Stimulated activated naive CD8-positive, alpha-beta T cell treated with anti-CD3 and anti-CD28 coated beads, Interleukin-15, amount 100 ng/mL, for 72 hours (primary cell): ENCODE results near the gene GTPBP4.

ENCODE experiments used
- ATAC-seq: fragments of 150-1000 bp; cut with Tn5 transposase; 2 replicates; pipeline ENCODE4 v1.10.0; 2021; ENCODE audit warnings: mild to moderate bottlenecking, moderate library complexity
- DNase-seq, 2 donors: peaks; one replicate each; pipeline ENCODE4 v3.0.0; 2021 to 2022
- H3K27ac Mint-ChIP-seq, 2 donors: one replicate each; pipeline ENCODE4 v1.8.0; 2022; ENCODE audit warnings: mild to moderate bottlenecking in 2 of 2, mixed read lengths in 2 of 2, moderate library complexity in 2 of 2
- H3K27me3 Mint-ChIP-seq: one replicate; pipeline ENCODE4 v1.8.0; 2022; ENCODE audit warnings: mixed read lengths
- H3K4me1 Mint-ChIP-seq: one replicate; pipeline ENCODE4 v1.8.0; 2022; ENCODE audit warnings: mild to moderate bottlenecking, mixed read lengths
- H3K4me3 Mint-ChIP-seq, 2 donors: one replicate each; pipeline ENCODE4 v1.8.0; 2022; ENCODE audit warnings: mild to moderate bottlenecking in 2 of 2, mixed read lengths in 2 of 2, moderate library complexity in 1 of 2
- H3K9me3 Mint-ChIP-seq, 2 donors: one replicate each; pipeline ENCODE4 v1.8.0; 2022; ENCODE audit warnings: mixed read lengths in 2 of 2

GTPBP4 gene

DNA sequence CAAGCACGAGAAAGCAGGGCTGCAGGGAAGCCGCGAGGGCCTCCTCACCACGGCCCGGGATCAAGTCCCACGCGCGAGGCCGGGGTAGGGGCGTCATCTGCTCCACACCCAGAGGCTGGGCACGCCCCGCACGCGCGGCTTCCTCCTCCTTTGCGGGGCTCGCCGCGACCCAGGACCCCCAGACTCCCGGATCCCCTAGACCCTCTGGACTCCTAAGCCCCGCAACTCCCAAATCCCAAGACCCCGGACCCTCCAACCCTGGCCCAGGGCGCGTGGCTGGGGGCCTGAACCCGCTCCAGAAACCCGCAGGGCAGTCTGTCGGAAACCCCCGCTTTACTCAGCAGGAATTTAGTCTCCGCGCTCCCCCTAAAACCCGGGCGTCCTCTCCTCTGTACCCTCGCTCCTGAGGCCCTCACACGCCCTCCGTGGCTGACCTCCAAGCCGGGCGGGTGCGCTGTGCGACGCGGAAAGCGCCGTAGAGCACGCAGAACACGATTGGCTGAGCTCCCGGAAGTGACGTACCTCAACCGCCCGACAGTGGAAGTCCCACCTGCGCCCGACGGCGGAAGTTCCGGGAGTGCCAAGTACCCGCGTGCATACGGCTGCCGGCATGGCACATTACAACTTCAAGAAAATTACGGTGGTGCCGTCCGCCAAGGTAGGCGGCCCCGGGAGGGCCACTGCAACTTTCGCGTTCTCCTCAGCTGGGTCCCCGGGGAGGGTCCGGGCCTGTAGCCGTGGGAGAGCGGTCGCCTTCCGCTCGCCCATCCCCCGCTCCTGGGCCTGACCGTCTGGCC lies at the start of gene GTPBP4:
TSS of gene GTPBP4 (plus strand) at position 565 of the 797 bp plus-strand sequence. CDS start at position 611, 46 bp downstream.
- Mint-ChIP-seq H3K4me1 (peaks cover 36% of the 10 kb centered on the region), H3K4me3 (peak within 1 kb of the TSS; percentile 93 to 97), H3K9me3 (no peaks in the 10 kb centered on the region), H3K27ac (peak within 1 kb of the TSS; percentile 98 to 99), H3K27me3 (no peaks in the 10 kb centered on the region)
- DNase-seq (peak; percentile 92 to 97), ATAC-seq (peak; percentile 100)

DNA sequence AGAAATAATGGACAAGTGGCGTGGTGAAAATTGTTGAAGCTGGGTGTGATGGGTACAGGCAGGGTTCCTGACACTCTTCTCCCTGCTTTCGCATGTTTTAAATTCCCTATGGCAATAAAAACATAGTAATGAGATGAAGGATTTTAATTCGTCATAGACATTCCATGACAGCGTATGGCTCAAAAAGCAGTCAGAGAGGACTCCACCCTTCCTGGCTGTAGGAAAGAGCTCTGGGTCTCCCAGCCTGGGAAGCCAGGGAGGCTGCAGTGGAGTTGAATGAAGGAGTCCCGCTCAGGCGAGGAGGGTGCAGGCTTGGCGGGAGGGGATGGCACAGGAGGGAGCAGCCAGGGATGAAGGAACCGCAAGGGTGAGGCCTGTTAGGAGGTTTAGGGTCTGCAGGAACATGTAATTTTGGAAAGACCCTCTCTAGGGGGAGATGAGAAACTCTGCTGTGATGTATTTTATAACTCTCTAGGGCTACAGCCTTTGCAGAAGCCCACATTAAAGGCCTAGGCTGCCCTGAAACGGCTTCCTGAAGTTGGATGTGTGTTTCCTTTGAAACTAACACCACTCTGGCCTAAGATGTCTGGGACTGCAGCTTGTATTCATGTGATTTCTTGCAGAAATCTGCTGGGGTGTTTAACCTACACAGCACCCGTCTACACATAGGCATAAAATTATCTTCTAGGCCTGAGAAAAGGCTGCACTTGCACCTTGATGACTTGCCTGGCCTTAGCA lies 49.1 kb upstream of the GTPBP4 start:
- DNase-seq (no peak), ATAC-seq (no peak)
- Mint-ChIP-seq H3K4me3 (peak overlapping the region; percentile 41 to 48), H3K9me3 (peaks cover 0 to 7% of the 10 kb centered on the region in 2 donors), H3K27ac (peak overlapping the region; percentile 79 to 91), H3K27me3 (no peaks in the 10 kb centered on the region), H3K4me1 (peaks cover 48% of the 10 kb centered on the region)

- H3K27ac Mint-ChIP-seq, result peak overlapping the region; percentile 61 to 67
- no peak for ATAC-seq
- peak overlapping the region in 1 of 2 donors; percentile 45 for H3K4me3 Mint-ChIP-seq
- peaks cover 0 to 7% of the 10 kb centered on the region in 2 donors for H3K9me3 Mint-ChIP-seq
- H3K27me3 Mint-ChIP-seq, result no peaks in the 10 kb centered on the region
- DNase-seq, result no peak
- peaks cover 64% of the 10 kb centered on the region for H3K4me1 Mint-ChIP-seq
Observed at GRCh38 chr10:943334-944033, 44.8 kb upstream of the GTPBP4 start.

DNA sequence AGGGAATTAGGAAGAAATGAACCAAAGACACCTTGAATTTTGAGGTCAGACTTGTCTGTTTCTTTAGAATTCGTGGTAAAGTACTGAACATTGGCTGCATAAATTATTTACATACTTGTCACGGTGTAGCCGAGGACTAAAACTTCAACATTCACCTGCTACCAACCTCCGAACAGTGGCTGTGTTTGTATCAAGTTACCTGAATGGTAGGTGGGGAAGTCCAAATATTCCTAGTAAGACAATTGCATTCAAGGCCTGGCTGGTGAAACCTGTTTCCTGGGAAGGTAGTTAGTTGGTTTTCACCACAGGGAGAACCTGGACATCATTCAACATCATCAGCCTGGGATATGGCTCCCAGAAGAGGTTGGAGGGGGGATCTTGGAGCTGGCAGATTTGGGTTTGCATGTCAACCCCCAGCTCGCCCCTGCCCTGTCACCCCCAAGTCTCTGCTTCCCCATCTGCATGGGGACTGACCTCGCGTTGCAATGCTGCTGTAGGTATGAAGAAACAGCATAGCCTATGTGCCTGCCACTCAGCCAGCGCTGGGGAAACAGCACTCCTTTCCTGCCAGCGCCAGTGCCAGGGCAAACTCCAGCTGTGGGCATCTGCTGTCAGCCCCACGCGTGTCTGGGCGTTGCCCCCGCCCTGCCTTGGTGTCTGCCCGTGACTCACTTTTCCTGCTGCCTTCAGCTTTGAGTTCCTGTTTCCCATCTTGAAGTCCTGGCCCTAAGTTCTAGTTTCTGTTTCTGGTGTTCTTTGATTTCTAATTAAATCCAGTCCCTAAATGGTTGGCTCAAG lies 44.0 kb upstream of the GTPBP4 start:
- DNase-seq, result no peak
- H3K4me1 Mint-ChIP-seq, result peaks cover 56% of the 10 kb centered on the region

GRCh38 chr10:945778-946177 lies 42.5 kb upstream of the GTPBP4 start:
- DNase-seq (no peak), ATAC-seq (no peak)
- H3K4me1 Mint-ChIP-seq, result peaks cover 44% of the 10 kb centered on the region
- no peak overlapping the region for H3K4me3 Mint-ChIP-seq
- H3K27me3 Mint-ChIP-seq, result no peaks in the 10 kb centered on the region
- peak overlapping the region in 1 of 2 donors; percentile 48 for H3K27ac Mint-ChIP-seq
- peaks cover 0 to 7% of the 10 kb centered on the region in 2 donors for H3K9me3 Mint-ChIP-seq

More for the DNA sequence above, 44.0 kb upstream of the GTPBP4 start:
- peak; percentile 44 for ATAC-seq
- H3K27me3 Mint-ChIP-seq, result no peaks in the 10 kb centered on the region
- peak overlapping the region; percentile 19 to 45 for H3K4me3 Mint-ChIP-seq
- H3K9me3 Mint-ChIP-seq, result peaks cover 0 to 7% of the 10 kb centered on the region in 2 donors
- H3K27ac Mint-ChIP-seq, result peak overlapping the region in 1 of 2 donors; percentile 78

GRCh38 chr10:947051-947450 lies 41.2 kb upstream of the GTPBP4 start:
- H3K4me1 Mint-ChIP-seq, result peaks cover 39% of the 10 kb centered on the region
- ATAC-seq (no peak), DNase-seq (no peak)
- peaks cover 0 to 5% of the 10 kb centered on the region in 2 donors for H3K9me3 Mint-ChIP-seq
- H3K4me3 Mint-ChIP-seq, result no peak overlapping the region
- H3K27ac Mint-ChIP-seq, result no peak overlapping the region
- no peaks in the 10 kb centered on the region for H3K27me3 Mint-ChIP-seq

- peaks cover 30% of the 10 kb centered on the region for H3K4me1 Mint-ChIP-seq
- H3K27ac Mint-ChIP-seq, result no peak overlapping the region
- ATAC-seq, result no peak
- H3K27me3 Mint-ChIP-seq, result no peaks in the 10 kb centered on the region
- no peak for DNase-seq
- no peaks in the 10 kb centered on the region for H3K9me3 Mint-ChIP-seq
- no peak overlapping the region for H3K4me3 Mint-ChIP-seq
Observed at GRCh38 chr10:947881-948280, 40.4 kb upstream of the GTPBP4 start.

DNA sequence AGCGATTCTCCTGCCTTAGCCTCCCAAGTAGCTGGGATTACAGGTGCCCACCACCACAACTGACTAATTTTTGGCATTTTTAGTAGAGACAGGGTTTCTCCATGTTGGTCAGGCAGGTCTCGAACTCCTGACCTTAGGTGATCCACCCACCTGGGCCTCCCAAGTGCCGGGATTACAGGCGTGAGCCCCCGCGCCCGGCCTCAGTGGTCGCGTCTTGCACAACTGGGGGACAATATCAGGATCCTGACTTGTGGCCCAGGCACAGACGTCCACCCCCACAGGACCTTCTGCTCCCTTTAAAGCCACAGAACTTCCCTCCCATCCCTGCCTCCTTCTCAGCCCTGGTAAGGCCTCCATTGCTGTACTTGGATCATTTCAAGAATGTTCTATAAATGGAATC lies 39.9 kb upstream of the GTPBP4 start:
- no peaks in the 10 kb centered on the region for H3K27me3 Mint-ChIP-seq
- H3K9me3 Mint-ChIP-seq, result no peaks in the 10 kb centered on the region
- H3K27ac Mint-ChIP-seq, result no peak overlapping the region

DNA sequence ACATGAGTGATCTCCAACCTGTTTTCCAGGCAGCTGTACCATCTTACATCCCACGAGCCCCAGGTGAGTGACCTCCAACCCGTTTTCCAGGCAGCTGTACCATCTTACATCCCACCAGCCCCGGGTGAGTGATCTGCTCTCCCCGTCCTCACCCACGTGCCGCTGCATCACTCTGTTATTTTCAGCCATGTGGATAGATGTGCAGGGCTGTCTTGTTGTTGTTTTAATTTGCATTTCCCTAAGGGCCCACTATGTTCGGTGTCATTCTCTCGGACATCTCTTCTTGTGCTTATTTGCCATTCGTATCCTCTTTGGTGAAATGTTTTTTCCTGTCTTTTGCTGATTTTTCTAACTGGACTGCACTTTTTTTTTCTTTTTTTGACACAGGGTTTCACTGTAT lies 38.8 kb upstream of the GTPBP4 start:
- no peak for ATAC-seq
- H3K27ac Mint-ChIP-seq, result no peak overlapping the region
- no peak for DNase-seq
- peaks cover 15% of the 10 kb centered on the region for H3K4me1 Mint-ChIP-seq
- no peaks in the 10 kb centered on the region for H3K27me3 Mint-ChIP-seq
- no peaks in the 10 kb centered on the region for H3K9me3 Mint-ChIP-seq
- H3K4me3 Mint-ChIP-seq, result no peak overlapping the region

More for the DNA sequence above, 39.9 kb upstream of the GTPBP4 start:
- H3K4me1 Mint-ChIP-seq, result peaks cover 26% of the 10 kb centered on the region
- ATAC-seq (no peak), DNase-seq (no peak)
- no peak overlapping the region for H3K4me3 Mint-ChIP-seq

- Mint-ChIP-seq H3K27me3 (peaks cover 9% of the 10 kb centered on the region), H3K27ac (no peak overlapping the region), H3K4me1 (no peaks in the 10 kb centered on the region), H3K9me3 (no peaks in the 10 kb centered on the region), H3K4me3 (no peak overlapping the region)
- ATAC-seq (no peak), DNase-seq (no peak)
Observed at GRCh38 chr10:953836-954235, 34.4 kb upstream of the GTPBP4 start.

DNA sequence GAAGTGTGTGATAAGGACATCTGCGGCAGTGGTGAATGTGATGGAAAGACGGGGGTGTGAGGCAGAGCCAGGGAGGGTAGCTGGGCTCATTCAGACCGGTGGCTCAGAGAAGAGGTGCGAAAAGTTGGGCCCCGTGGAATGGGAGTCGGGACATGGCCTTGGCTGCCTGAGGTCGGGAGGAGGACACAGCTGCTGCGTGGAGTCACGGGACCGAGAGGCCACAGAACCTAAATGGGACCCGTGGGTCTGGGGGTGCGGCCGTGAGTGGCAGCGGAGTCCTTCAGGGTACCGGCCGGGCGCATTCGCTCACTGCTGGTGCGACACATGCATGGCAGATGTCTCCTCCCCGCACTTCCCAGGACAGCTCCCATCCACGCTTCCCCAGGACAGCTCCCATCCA lies 33.8 kb upstream of the GTPBP4 start:
- H3K9me3 Mint-ChIP-seq, result no peaks in the 10 kb centered on the region
- H3K27ac Mint-ChIP-seq, result no peak overlapping the region
- ATAC-seq (no peak), DNase-seq (no peak)
- H3K4me3 Mint-ChIP-seq, result no peak overlapping the region
- peaks cover 13% of the 10 kb centered on the region for H3K27me3 Mint-ChIP-seq
- H3K4me1 Mint-ChIP-seq, result no peaks in the 10 kb centered on the region

- Mint-ChIP-seq H3K4me1 (no peaks in the 10 kb centered on the region), H3K27me3 (peaks cover 21% of the 10 kb centered on the region), H3K9me3 (no peaks in the 10 kb centered on the region), H3K4me3 (no peak overlapping the region), H3K27ac (no peak overlapping the region)
- DNase-seq (no peak), ATAC-seq (no peak)
Observed at GRCh38 chr10:955127-955819, 33.0 kb upstream of the GTPBP4 start.

- H3K27ac Mint-ChIP-seq, result no peak overlapping the region
- no peak overlapping the region for H3K4me3 Mint-ChIP-seq
- peaks cover 21% of the 10 kb centered on the region for H3K27me3 Mint-ChIP-seq
- DNase-seq, result no peak
- H3K9me3 Mint-ChIP-seq, result no peaks in the 10 kb centered on the region
- ATAC-seq, result no peak
- H3K4me1 Mint-ChIP-seq, result no peaks in the 10 kb centered on the region
Observed at GRCh38 chr10:955820-956217, 32.4 kb upstream of the GTPBP4 start.

DNA sequence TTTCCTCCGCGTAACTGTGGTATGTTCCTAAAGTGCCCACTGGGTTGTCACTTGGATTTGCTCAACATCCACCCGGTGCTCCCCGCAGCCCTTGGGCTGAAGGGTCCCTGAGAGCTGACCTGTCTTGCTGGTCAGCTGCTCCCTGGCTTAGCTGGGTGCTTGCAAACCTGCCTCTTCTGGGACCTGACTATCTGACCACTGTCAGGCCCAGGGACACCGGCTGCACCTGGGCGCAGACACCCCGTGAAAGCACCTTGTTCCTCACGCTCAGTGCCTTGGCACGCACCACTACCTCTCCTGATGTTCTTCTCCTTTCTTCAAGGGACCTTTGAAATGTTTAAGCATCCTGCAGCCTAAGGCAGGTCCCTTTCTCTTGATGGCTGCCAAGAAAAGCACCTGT lies 30.1 kb upstream of the GTPBP4 start:
- no peak for ATAC-seq

More for the DNA sequence above, 30.1 kb upstream of the GTPBP4 start:
- Mint-ChIP-seq H3K27me3 (peaks cover 21% of the 10 kb centered on the region), H3K9me3 (no peaks in the 10 kb centered on the region), H3K4me1 (no peaks in the 10 kb centered on the region), H3K27ac (no peak overlapping the region), H3K4me3 (no peak overlapping the region)
- no peak for DNase-seq
